GM12878 (cell line): Measurements from ENCODE around the gene EFNB2. TPM values are rescaled to one million over a fixed set of nuclear protein-coding genes. Genes with fewer than 3 reads are reported as not detected.

Experiments used
- ATAC-seq: fragments of 200-7000 bp; cut with Tn5 transposase; 3 replicates; pipeline ENCODE4 v1.9.1; 2020; ENCODE audit warnings: mild to moderate bottlenecking, moderate library complexity
- BruUV-seq: library from RNA; stranded (reverse); fragments of 400-500 nt; replicated peaks from 2 replicates; lab custom pipeline; 2021; lab: Mats Ljungman, UMichigan
- CTCF ChIA-PET: fragments of 300-600 bp; sonication (Branson Sonifier 250); formaldehyde crosslinking; extraction: SDS; loops from one replicate; lab custom pipeline; 2021; ENCODE audit warnings: inconsistent platforms; lab: Yijun Ruan, JAX
- POLR2A ChIA-PET: fragments of 350-600 bp; formaldehyde crosslinking; extraction: SDS; loops from one replicate; lab custom pipeline; 2021; ENCODE audit warnings: inconsistent platforms; lab: Charles Lee
- RAD21 ChIA-PET: fragments of 300-600 bp; sonication (Branson Sonifier 250); formaldehyde crosslinking; loops from one replicate; lab custom pipeline; 2023; ENCODE audit warnings: antibody characterized with exemption; ENCODE audit not compliant: unreplicated experiment; lab: Charles Lee
- SMC1A ChIA-PET: fragments of 300-600 bp; sonication (Branson Sonifier 250); formaldehyde crosslinking; loops from one replicate; lab custom pipeline; 2023; ENCODE audit not compliant: unreplicated experiment, uncharacterized antibody; lab: Charles Lee
- DNase-seq: peaks from one replicate; pipeline ENCODE4 v3.0.0-alpha.2; 2011; ENCODE audit warnings: low read depth, low spot score
- FAIRE-seq: peaks from 3 replicates; lab custom pipeline; 2011; peaks lifted over from hg19 to GRCh38; lab: Jason Lieb, UNC
- H2AFZ ChIP-seq: 2 replicates; pipeline ENCODE4 v1.6.0; 2011; ENCODE audit warnings: low read depth, low read length, control low read depth; ENCODE audit not compliant: control insufficient read depth
- H3K27ac ChIP-seq: 2 replicates; pipeline ENCODE4 v1.5.1; 2011; ENCODE audit warnings: control low read depth; ENCODE audit not compliant: control insufficient read depth, insufficient read depth
- H3K27me3 ChIP-seq, 2 experiments: replicated peaks in 1 of 2; 2 replicates each; pipeline versions ENCODE4 v1.6.0 to v1.6.1; 2011; ENCODE audit warnings: low read length in 1 of 2; ENCODE audit not compliant: control insufficient read depth in 2 of 2, insufficient read depth in 2 of 2
- H3K36me3 ChIP-seq, 2 experiments: 2 replicates each; pipeline ENCODE4 v1.5.1; 2011; ENCODE audit warnings: low read length in 1 of 2; ENCODE audit not compliant: control insufficient read depth in 2 of 2, insufficient read depth in 2 of 2
- H3K4me1 ChIP-seq: 2 replicates; pipeline ENCODE4 v1.6.1; 2011; ENCODE audit warnings: mild to moderate bottlenecking, low read length, moderate library complexity, mixed read lengths; ENCODE audit not compliant: control insufficient read depth, insufficient read depth
- H3K4me2 ChIP-seq: 2 replicates; pipeline ENCODE4 v1.6.0; 2011; ENCODE audit warnings: control low read depth; ENCODE audit not compliant: control insufficient read depth, insufficient read depth
- H3K4me3 ChIP-seq: fragments of 200-600 bp; sonication (generic); 2 replicates; pipeline ENCODE4 v1.5.1; 2016
- H3K79me2 ChIP-seq: 2 replicates; pipeline ENCODE4 v1.6.0; 2011; ENCODE audit warnings: low read length; ENCODE audit not compliant: control insufficient read depth, insufficient read depth
- H3K9ac ChIP-seq: 2 replicates; pipeline ENCODE4 v1.8.0; 2011; ENCODE audit warnings: low read length, control low read depth, mixed read lengths; ENCODE audit not compliant: control insufficient read depth, insufficient read depth
- H3K9me3 ChIP-seq: replicated peaks from 3 replicates; pipeline ENCODE4 v1.5.1; 2011; ENCODE audit warnings: mild to moderate bottlenecking, low read length; ENCODE audit not compliant: control insufficient read depth, insufficient read depth
- H4K20me1 ChIP-seq: 2 replicates; pipeline ENCODE4 v1.6.0; 2011; ENCODE audit not compliant: control insufficient read depth, insufficient read depth
- BMI1 ChIP-seq: fragments of 450-650 bp; IDR thresholded peaks from 2 replicates; pipeline ENCODE4 v1.6.1; 2016; ENCODE audit warnings: mild to moderate bottlenecking, moderate library complexity, borderline replicate concordance
- CREM ChIP-seq: IDR thresholded peaks from 2 replicates; pipeline ENCODE4 v1.6.1; 2014; ENCODE audit warnings: antibody characterized with exemption, low read depth
- GATAD2B ChIP-seq: fragments of 450-650 bp; conservative IDR thresholded peaks from 2 replicates; pipeline ENCODE4 v1.6.1; 2017; ENCODE audit warnings: low read depth, mild to moderate bottlenecking, moderate library complexity
- NFIC ChIP-seq: IDR thresholded peaks from 2 replicates; pipeline ENCODE4 v1.6.1; 2012; ENCODE audit warnings: low read depth, mild to moderate bottlenecking, inconsistent platforms, low read length, moderate library complexity
- NFYB ChIP-seq: IDR thresholded peaks from 2 replicates; pipeline ENCODE4 v1.6.1; 2011; ENCODE audit warnings: low read depth, mild to moderate bottlenecking, low read length, improper control_type of control experiment, moderate library complexity; ENCODE audit not compliant: insufficient read depth
- PAX8 ChIP-seq: fragments of 450-650 bp; IDR thresholded peaks from 2 replicates; pipeline ENCODE4 v1.6.1; 2017; ENCODE audit warnings: mild to moderate bottlenecking, moderate library complexity
- PKNOX1 ChIP-seq: fragments of 450-650 bp; IDR thresholded peaks from 2 replicates; pipeline ENCODE4 v1.6.1; 2016; ENCODE audit warnings: mild to moderate bottlenecking
- RBBP5 ChIP-seq: fragments of 200-600 bp; sonication (generic); conservative IDR thresholded peaks from 2 replicates; pipeline ENCODE4 v1.6.1; 2016
- SIN3A ChIP-seq: IDR thresholded peaks from 2 replicates; pipeline ENCODE4 v1.6.1; 2012; ENCODE audit warnings: low read depth, low read length, improper control_type of control experiment
- SMC3 ChIP-seq: IDR thresholded peaks from 2 replicates; pipeline ENCODE4 v1.6.1; 2011; ENCODE audit warnings: low read length, improper control_type of control experiment, borderline replicate concordance
- TCF7 ChIP-seq: IDR thresholded peaks from 2 replicates; pipeline ENCODE4 v1.6.1; 2014; ENCODE audit warnings: antibody characterized with exemption, borderline replicate concordance
- YY1 ChIP-seq: IDR thresholded peaks from 2 replicates; pipeline ENCODE4 v1.6.1; 2011; ENCODE audit warnings: low read depth, mild to moderate bottlenecking, low read length
- ZBED1 ChIP-seq: IDR thresholded peaks from 2 replicates; pipeline ENCODE4 v1.6.1; 2016; ENCODE audit warnings: borderline replicate concordance
- ZNF274 ChIP-seq: IDR thresholded peaks from one replicate; pipeline ENCODE4 v1.8.0; 2011; ENCODE audit not compliant: insufficient read length, insufficient read depth
- ZSCAN29 ChIP-seq: fragments of 450-650 bp; IDR thresholded peaks from 2 replicates; pipeline ENCODE4 v1.6.1; 2017; ENCODE audit warnings: mild to moderate bottlenecking, moderate library complexity
- WGBS: methylation state at CpG from one replicate; pipeline ENCODE4 v1.1.6; 2016; ENCODE audit warnings: low lambda C conversion rate; ENCODE audit not compliant: insufficient replicate concordance, insufficient coverage; ENCODE audit errors: missing lambda C conversion rate; 5-methylcytosine and 5-hydroxymethylcytosine counted together
- in situ Hi-C: fragments of 300-500 bp; cut with MboI; formaldehyde crosslinking; loops from 9 replicates; pipeline ENCODE4 v1.14.3; 2018; ENCODE audit warnings: mixed read lengths
- intact Hi-C: fragments of 100-400 bp; cut with micrococcal nuclease; formaldehyde crosslinking; loops from one replicate; pipeline ENCODE4 v1.14.2; 2022; ENCODE audit not compliant: unreplicated experiment
- polyA plus RNA-seq, 11 experiments: library from polyadenylated mRNA; depleted of rRNA in 4 of 11; unstranded in 6 of 11; stranded (reverse) in 5 of 11; fragments of >200 nt; fragmentation: Nextera tagmentation in 4 of 11; fragmentation: Illumina TruSeq in 1 of 11; extraction: Ambion mirVana in 4 of 11; extraction: Trizol in 1 of 11; gene quantifications; 1 replicate in 1 of 11; 2 replicates in 10 of 11; pipeline versions ENCODE4 v1.2.1 to v1.2.3, GENCODE V29; 2011 to 2016; ENCODE audit warnings: inconsistent platforms in 2 of 11, missing spikeins in 2 of 11, low read depth in 1 of 11
- total RNA-seq, 4 experiments: library from RNA; depleted of rRNA in 3 of 4; stranded (reverse); fragments of >200 nt in 3 of 4; fragmentation: Illumina TruSeq in 1 of 4; extraction: Trizol in 1 of 4; gene quantifications; 2 replicates each; pipeline versions ENCODE4 v1.2.1 to v1.2.3, GENCODE V29; 2013 to 2021
- TF ChIP-seq, protein P1 (sequence below): fragments of 450-650 bp; IDR thresholded peaks from 2 replicates; pipeline ENCODE4 v1.6.1; 2018; ENCODE audit warnings: borderline replicate concordance, mild to moderate bottlenecking; ENCODE audit not compliant: partially characterized antibody
- TF ChIP-seq, protein P2 (sequence below), 3 experiments: IDR thresholded peaks in 2 of 3; conservative IDR thresholded peaks in 1 of 3; 2 replicates each; pipeline ENCODE4 v1.5.1; 2011; ENCODE audit warnings: low read depth in 3 of 3, low read length in 3 of 3, mild to moderate bottlenecking in 3 of 3, control low read depth in 2 of 3, moderate library complexity in 2 of 3, inconsistent platforms in 1 of 3, mixed read lengths in 1 of 3; ENCODE audit not compliant: control insufficient read depth in 2 of 3, insufficient read depth in 1 of 3; ENCODE audit errors: extremely low read depth in 1 of 3
- TF ChIP-seq, protein P3 (sequence below): fragments of 450-650 bp; formaldehyde crosslinking; IDR thresholded peaks from 2 replicates; pipeline ENCODE4 v1.4.0; 2022; ENCODE audit warnings: mild to moderate bottlenecking, moderate library complexity

The EFNB2 gene
- total and polyA plus RNA-seq, 10 of the 15 experiments (the other 5 are each of a cell fraction or from before 2014, with no cell fraction given): 0.12 to 1.5 (median 0.31) TPM; not detected in 1

- RAD21 ChIA-PET: no interaction called here
- DNase-seq: no peak
- Histone ChIP-seq H3K4me2 (no peak overlapping the region), H3K4me3 (no peak overlapping the region), H3K27ac (no peak overlapping the region), H3K9ac (no peak overlapping the region), H3K79me2 (no peaks in the 10 kb centered on the region), H3K9me3 (no peaks in the 10 kb centered on the region; the same call in 2 of the 3 replicates), H3K27me3 (no peaks in the 10 kb centered on the region), H4K20me1 (no peaks in the 10 kb centered on the region), H3K4me1 (no peaks in the 10 kb centered on the region), H3K36me3 (no peaks in the 10 kb centered on the region), H2AFZ (no peak overlapping the region)
- WGBS: 66% methylated on average over 3 of the region's 6 CpGs
- POLR2A ChIA-PET: no interaction called here
- in situ Hi-C loops: no loop called here
- intact Hi-C loops: no loop called here
- no peak for FAIRE-seq
- CTCF ChIA-PET: no interaction called here
- SMC1A ChIA-PET: no interaction called here
- no peak for ATAC-seq
- no TSS peak for BruUV-seq
- TF ChIP-seq BMI1 (no peak), PAX8 (no peak), ZNF274 (no peak), PKNOX1 (no peak), YY1 (no peak), GATAD2B (no peak), TCF7 (no peak), NFIC (no peak), NFYB (no peak), CREM (no peak), RBBP5 (no peak), SIN3A (no peak), ZBED1 (no peak), SMC3 (no peak), ZSCAN29 (no peak)
- TF ChIP-seq, protein P1, sequence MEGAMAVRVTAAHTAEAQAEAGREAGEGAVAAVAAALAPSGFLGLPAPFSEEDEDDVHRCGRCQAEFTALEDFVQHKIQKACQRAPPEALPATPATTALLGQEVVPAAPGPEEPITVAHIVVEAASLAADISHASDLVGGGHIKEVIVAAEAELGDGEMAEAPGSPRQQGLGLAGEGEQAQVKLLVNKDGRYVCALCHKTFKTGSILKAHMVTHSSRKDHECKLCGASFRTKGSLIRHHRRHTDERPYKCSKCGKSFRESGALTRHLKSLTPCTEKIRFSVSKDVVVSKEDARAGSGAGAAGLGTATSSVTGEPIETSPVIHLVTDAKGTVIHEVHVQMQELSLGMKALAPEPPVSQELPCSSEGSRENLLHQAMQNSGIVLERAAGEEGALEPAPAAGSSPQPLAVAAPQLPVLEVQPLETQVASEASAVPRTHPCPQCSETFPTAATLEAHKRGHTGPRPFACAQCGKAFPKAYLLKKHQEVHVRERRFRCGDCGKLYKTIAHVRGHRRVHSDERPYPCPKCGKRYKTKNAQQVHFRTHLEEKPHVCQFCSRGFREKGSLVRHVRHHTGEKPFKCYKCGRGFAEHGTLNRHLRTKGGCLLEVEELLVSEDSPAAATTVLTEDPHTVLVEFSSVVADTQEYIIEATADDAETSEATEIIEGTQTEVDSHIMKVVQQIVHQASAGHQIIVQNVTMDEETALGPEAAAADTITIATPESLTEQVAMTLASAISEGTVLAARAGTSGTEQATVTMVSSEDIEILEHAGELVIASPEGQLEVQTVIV: no peak
- TF ChIP-seq, protein P2, sequence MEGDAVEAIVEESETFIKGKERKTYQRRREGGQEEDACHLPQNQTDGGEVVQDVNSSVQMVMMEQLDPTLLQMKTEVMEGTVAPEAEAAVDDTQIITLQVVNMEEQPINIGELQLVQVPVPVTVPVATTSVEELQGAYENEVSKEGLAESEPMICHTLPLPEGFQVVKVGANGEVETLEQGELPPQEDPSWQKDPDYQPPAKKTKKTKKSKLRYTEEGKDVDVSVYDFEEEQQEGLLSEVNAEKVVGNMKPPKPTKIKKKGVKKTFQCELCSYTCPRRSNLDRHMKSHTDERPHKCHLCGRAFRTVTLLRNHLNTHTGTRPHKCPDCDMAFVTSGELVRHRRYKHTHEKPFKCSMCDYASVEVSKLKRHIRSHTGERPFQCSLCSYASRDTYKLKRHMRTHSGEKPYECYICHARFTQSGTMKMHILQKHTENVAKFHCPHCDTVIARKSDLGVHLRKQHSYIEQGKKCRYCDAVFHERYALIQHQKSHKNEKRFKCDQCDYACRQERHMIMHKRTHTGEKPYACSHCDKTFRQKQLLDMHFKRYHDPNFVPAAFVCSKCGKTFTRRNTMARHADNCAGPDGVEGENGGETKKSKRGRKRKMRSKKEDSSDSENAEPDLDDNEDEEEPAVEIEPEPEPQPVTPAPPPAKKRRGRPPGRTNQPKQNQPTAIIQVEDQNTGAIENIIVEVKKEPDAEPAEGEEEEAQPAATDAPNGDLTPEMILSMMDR (IDR thresholded peaks at IDR 0.05 in 2 of 3, conservative IDR thresholded peaks at IDR 0.05 in 1 of 3; ENCODE audit: control insufficient read depth in 2 of 3, extremely low read depth in 1 of 3, insufficient read depth in 1 of 3, low read depth in 3 of 3, low read length in 3 of 3): no peak
- TF ChIP-seq, protein P3, sequence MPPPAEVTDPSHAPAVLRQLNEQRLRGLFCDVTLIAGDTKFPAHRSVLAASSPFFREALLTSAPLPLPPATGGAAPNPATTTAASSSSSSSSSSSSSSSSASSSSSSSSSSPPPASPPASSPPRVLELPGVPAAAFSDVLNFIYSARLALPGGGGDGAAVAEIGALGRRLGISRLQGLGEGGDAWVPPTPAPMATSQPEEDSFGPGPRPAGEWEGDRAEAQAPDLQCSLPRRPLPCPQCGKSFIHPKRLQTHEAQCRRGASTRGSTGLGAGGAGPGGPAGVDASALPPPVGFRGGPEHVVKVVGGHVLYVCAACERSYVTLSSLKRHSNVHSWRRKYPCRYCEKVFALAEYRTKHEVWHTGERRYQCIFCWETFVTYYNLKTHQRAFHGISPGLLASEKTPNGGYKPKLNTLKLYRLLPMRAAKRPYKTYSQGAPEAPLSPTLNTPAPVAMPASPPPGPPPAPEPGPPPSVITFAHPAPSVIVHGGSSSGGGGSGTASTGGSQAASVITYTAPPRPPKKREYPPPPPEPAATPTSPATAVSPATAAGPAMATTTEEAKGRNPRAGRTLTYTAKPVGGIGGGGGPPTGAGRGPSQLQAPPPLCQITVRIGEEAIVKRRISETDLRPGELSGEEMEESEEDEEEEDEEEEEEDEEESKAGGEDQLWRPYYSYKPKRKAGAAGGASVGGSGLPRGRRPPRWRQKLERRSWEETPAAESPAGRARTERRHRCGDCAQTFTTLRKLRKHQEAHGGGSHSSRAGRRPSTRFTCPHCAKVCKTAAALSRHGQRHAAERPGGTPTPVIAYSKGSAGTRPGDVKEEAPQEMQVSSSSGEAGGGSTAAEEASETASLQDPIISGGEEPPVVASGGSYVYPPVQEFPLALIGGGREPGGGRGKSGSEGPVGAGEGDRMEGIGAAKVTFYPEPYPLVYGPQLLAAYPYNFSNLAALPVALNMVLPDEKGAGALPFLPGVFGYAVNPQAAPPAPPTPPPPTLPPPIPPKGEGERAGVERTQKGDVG (CRISPR knock-in tag): no peak
These were observed 84.5 kb downstream of the EFNB2 start for GRCh38 chr13:106450991-106451390.
